NCI-H1930 (cell line): ENCODE results near the gene MEIS2.

ENCODE experiments used
- DNase-seq, 2 experiments: peaks; one replicate each; lab custom pipeline; 2025; lab: John Stamatoyannopoulos, UW

Gene MEIS2

DNA sequence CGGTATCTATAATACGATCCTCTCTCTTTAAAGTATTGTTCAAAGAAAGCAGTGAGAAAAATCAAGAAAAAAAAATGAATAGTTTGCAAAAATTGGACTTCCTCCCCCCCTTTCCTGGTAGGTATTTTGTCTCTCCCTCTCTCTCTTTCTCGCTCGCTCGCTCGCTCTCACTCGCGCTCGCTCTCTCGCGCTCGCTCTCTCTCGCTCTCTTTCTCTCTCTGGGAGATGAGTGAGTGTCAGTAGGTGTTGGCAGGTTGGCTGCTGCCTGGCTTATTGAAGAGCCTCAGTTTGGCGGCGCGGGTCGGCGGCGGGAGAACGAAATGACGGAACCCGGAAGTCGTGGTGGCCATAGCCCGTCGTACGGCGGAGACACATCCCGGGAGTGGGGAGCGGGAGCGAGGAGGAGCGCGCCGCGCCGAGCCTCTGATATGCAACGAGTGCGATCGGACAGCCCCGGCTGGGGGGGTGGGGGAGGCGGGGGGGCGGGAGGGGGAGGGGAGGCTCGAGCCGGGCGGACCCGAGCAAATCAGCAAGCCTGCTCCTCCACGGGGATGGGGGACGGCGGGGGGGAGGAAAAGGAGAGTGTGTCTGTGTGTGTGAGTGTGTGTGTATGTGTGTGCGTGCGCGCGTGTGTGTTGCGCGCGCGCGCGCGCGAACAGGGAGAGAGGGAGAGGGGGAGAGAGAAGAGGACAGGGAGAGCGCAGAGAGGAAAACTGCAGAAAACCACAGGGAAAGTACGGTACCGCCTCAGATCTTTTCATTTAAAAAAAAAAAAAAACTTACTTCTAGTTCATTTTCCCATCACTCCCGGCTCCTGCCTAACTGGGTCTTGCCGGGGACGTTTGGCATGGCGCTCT lies at the start of gene MEIS2:
Gene MEIS2, minus strand, starts transcription at position 441 of the 857 bp plus-strand sequence. CDS start 1,083 bp downstream, outside the sequence.
- DNase-seq, result peak; percentile 83 to 84

DNA sequence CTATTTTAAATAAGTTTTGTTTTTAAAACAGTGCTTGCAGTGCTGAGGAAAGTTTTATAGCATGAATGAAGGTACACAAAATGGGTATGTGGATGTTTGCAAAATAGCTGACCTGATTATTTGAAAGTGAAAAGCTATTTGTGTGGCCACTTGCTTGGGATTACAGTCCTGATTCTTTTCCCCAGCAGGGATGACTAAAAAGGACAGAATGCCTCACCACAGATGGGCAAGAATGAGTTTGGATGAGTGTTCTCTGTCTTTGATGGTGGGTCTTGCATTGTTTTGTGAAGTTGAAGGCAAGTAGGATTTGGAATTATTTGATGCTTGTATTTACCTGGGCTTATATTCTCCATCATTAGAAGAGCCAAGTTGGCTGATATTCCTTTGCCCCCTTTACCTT lies 48.8 kb upstream of the MEIS2 start:
- no peak for DNase-seq

DNA sequence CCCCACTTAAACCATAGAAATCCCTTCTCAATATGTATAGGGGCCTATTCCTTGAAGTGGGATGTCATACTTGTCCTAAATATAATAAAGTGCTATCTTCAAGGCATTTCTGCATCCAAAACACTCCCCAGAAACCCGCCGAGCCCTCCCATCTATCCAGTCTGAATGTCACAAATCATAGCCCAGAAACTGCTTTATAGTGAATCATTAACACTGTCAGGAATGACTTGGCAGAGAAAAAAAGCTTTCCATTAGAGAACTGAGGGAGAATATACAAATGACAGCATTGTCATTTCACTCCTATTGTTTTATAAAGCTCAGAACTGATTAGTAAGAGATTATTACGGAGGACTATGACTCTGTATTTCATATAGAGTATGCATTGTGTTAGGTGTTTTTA lies 48.4 kb upstream of the MEIS2 start:
- no peak for DNase-seq

DNA sequence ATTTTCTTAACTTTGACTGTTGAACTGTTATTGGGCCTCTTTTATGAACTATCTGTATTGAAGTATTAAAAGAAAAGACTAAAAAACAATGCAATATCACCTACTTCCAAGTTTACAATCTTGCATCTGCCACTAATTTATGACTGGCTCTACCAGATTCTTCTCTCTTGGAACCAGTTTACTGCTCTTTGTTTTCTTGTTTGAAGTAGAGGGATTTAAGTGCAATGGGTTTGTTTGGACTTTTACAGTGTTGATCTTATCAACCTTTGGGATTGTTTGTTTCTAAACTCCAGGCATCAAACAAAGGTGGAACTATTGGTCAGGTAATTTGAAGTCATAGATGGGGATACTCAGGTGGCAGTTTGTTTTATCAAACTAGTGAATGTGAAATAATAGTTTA lies 43.0 kb upstream of the MEIS2 start:
- DNase-seq, result no peak

DNA sequence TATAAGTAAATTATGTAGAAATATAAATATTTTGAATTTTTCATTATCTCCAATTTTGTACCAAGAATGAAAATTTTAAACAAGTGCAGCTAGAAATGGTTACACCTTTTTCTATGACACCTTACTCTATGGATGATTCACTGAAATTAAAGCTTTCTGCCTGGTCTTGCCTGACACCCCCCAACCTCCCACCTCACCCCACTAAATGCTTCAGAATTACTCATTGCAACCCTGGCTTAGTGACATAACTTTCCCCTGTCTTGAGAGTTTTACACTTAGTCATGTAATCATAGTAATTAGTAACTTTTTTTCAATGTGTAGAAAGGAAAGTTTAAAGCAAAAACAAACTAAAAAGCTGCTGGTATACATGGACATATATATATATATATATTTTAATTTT lies 42.0 kb upstream of the MEIS2 start:
- DNase-seq, result no peak

DNA sequence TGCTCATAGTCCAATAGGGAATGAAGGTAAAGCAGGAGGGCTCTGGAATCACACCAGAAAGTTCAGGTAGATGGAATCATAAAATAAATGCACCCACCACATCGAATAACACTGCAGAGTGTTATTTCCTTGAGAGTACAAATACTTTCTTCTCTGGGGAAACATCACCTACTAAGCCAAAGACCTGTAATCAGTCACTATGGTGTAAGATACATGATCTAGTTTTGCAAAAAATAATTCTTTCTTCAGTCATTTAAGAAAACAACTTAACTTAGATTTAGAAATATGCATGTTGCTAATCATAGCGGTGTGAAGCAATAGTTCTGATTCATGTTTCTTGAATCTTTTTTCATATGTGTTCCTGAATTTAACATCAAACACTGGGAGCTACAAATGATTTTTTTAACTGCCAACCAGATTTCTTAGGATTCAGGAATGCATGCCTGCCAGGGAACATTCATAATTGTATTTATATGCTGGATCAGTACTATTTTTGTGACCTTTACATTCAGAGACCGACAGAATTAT lies 40.2 kb upstream of the MEIS2 start:
- DNase-seq, result no peak

DNA sequence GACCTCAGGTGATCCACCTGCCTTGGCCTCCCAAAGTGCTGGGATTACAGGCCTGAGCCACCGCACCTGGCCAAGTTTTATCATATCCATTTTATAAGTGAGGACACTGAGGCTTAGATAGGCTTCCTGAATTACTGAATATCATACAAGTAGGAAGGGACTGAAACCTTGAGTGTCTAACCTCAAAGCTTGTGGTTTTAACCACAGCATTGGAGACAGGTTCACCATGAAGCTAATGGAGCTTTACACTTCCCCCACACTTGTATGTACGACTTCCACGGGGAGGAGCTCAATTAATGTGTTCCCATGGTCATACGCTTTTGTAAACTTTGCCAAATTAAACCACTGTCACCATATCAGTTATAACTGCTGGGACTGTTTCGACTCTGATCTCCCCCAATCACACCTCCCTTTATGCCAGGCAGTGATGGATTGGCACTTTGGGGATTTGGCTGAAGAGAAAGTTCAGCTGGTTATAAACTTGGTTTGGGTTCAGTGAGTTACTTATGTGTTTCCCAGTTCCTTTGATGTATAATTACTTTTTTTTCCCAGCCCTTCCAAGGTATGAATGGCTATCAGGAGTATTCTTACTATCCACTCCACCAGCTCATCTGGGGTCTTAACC lies 38.4 kb upstream of the MEIS2 start:
- DNase-seq, result no peak

DNA sequence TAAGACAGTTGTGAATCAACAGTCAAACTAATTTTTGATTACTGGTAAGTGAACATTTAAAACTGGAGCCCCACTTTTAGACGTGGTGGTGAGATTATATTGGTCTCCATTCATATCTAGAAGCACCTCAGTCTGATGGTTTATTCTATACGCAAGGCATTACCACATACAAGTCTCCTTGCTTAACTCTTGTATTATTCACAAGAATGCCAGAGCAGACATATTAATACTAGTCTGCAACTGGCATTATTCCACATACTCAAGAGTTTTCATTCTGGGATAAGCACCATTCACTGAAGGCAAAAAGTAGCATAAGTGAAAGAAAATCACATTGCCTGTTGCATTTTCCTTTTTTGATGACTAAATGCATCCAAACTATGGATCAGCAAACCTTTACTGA lies 36.9 kb upstream of the MEIS2 start:
- no peak for DNase-seq

DNA sequence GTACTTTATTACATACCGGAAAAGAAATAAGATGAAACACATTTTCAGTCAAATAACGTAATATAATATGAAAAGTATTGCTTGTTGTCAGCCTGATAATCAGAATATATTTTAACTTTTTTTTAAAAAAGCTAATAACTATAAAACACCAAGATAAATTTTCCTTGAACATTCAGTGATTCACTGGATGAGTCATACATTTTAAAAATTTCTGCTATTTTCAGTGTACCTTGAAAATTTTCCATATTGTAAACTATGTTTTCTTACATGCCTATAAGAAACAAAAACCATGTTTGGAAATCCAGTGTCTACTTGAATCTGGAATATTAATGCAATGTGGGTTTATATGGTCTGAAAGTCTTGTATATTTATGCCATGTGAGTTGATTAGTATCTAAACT lies 36.3 kb upstream of the MEIS2 start:
- no peak for DNase-seq

DNA sequence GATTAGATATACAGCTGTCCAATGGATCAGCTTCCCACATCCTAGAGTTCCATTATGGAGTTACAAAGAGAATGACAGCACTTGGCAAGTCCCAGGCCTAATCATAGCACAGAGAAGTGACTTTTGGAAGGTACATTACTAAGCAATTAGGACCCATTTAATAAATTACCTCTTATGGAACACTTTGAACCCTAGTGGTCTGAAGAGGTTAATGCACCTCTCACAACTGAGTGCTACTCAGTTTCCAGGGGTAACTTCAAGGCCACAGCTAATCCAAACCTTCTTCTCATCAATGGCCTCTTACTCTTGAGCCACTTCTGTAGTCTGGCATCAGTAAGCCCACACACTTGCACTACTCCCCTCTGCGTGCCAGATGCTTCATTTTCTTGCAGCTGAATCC lies 34.9 kb upstream of the MEIS2 start:
- no peak for DNase-seq

DNA sequence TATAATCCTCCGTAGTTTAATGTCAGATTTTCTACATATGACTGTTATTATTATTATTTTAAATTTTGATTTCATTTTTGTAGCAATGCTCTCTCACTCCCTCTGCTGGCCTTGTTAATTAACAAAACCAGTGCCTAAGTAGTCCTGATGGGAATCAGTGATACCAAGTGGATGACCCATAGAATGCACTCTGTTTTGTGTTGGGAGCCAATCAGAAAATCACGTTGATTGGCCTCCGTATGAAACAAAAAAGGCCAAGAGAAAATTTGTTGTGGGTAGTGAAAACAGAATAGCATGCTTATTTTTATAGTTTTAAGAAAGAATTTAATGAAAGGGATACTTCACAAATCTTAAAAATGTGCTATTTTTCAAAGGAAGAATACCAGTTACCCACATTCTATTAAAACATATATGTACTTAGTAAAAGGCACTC lies 34.4 kb upstream of the MEIS2 start:
- DNase-seq, result no peak

DNA sequence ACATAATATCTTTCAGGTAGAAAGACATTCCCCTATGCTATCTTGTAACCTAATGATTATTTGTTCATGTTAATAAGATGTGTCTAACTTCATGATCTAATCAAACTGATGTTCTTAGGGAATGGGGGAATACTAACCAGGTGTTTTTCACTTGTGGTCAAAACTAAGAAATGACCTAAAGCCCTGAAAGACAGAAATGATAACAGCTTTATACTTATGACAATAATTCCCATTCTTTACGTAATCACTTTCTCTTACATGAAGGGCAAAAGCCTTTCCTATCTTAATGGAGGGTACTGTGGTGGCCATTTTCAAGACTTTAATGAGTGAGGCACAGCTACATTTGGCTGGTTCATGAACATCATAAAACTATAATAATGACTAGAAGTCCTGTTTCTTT lies 33.9 kb upstream of the MEIS2 start:
- no peak for DNase-seq

DNA sequence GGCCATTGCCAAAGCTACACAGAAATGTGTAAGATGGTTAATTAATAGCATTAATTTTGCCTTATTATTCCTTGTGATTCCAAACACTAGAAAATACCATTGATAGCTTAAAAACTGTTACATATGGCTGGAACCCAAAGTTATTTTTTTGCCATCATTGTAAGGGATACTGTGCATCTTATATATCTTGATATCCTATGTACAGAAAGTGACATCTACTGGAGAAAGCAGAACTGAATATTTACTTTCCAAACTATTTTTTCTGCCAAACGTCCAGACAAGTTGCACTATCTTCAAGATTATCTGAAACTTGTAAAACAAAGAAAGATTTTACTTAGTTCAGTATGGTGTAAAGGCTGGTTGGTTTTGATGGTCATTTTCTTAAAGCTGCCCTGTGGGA lies 33.3 kb upstream of the MEIS2 start:
- DNase-seq, result no peak

DNA sequence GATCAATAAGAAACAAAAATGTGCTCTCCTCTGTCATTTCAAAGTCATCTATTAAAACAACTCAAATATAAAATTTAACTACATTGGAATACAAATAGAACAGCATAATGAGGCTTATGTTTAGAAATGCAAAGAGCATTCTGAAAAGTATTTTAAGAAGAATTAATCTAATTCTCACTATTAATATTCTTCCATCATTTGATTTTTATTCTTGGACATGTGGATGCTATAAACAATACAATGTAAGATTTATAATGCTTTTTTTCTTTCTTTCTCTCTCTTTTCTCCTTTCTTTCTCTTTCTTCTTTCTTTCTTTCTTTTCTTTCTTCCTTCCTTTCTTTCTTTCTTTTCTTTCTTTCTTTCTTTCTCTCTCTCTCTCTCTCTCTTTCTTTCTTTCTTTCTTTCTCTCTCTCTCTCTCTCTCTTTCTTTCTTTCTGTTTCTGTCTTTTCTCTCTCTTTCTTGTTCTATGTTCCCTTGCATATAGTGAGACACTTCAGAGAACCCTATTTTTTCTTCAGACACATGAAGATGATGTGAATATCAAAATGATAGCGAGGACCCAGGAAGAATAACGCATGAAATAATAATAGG lies 32.6 kb upstream of the MEIS2 start:
- no peak for DNase-seq

DNA sequence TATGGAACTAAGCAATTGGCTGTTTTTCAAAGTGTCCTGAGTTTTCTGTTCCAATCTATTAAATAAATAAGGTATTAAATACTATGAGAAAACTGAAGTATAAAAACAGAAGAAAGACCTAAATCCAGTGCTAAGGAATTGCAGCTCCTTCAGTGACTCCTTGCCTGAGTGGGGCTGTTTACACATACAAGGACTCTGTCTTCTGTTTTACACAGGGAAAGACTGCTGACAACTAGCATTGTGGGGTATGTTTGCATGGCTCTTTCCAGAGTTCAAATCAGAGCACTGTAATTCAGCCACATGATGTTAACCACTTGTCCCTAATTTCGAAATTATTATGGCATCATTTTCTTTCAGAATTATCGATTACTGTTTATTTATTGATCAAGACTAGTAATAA lies 31.3 kb upstream of the MEIS2 start:
- no peak for DNase-seq

DNA sequence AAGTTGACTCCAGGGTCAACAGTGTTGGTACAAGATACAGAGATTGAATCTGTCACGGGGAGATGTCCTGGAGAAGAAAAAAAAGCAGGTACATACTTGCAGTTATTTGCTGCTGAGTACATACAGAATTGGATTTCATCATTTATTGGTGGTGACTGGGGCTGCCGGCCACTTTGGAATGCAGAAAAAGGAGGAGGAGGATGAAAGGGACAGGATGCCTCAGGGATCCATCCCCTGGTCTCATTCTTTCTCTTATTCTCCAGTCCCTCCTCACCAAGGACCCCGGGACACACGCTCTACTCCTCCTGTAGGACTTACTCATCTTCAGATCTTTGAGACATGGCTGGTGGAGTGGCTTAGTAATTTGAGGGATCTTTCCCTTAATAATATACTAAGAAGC lies 30.0 kb upstream of the MEIS2 start:
- no peak for DNase-seq

DNA sequence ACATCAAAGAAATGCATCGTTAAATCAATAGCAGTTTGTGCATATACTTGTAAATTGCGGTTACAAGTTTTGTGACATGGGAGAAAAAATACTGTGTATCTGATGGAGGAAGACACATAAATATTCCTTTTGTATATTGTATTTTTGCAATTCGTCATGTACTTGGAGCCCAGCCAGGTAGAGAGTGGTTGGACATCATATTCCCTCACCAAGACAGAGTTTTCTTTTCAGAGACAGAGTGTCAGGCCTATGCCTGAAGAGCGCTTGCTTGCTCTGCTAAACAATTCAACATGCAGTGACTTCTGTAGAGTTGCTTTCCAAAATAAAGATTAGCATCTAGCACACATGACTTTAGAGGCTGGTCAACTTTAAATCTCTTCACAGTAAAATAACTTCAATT lies 24.8 kb upstream of the MEIS2 start:
- DNase-seq, result no peak

DNA sequence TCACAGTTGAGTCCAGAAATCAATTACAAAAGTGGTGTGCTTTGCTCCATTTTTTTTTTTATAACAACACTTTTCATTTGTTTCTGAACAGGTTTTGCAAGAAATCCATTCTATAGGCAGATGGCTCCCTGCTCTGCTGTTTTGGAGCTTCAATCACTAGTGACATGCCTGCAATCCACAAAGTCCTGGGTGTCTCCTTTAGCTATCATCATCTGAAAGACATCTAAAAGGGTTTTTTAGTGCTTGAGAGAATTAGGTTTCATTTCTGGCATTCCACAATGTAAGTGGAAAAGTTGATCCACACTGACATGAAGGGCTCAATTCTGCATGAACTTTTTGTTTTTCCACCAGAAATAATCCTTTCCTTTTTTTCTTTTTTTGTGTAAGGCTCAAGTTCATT lies 24.0 kb upstream of the MEIS2 start:
- no peak for DNase-seq

DNA sequence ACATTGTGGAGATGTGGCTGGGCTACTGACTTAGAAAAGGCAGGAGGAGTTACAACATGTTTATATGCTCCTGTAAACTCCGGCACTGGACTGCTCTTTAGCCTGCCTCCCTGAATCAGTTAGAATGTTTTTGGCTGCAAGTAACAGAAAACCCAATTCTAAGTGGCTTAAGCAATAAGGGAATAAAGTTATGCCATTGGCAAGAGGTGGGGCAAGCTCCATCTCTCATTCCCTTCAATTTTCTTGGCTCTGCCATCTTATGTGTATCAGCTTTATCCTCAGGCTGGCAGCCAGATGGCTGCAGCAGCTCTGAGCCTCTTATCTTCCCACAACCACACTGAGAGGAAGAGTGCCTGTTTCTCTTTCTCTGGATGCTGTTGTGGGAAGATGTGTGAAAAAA lies 22.4 kb upstream of the MEIS2 start:
- DNase-seq, result no peak

DNA sequence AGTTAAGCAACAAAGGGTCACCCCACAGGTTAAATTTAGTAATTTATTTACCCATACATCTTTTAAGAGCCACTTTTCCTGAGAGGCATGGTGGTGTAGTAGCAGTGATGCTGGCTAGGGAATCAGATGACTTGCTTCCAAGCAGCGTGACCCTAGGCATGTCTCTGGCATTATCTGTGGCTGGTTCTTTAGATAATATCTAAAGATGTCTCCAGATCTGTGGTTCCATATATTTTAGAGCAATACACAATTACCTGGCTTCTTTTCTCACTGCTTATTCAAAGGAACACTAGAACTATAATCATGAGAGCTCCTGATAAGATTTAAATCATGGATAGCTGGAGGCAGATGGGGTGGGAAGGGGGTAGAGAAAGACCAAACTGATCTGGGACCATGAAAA lies 21.1 kb upstream of the MEIS2 start:
- DNase-seq, result no peak

DNA sequence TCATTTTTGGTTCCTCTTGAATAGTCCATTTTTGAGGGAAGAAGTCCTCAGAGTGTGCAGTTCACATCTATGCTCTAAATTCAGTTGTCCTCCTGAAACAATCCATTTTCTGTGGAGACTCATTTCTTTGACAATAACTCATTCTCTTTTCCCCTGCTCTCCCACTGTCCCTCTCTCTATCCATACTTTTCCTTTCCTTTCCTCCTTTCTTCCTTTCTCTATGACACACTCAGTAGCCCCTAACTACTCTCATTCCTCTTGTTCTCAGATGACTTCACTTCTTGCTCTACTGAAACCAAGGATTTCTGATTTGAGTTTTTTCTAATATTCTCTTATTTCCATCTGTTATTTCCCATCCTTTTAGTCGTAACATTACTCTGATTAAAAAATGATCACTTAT lies 16.7 kb upstream of the MEIS2 start:
- DNase-seq, result no peak

DNA sequence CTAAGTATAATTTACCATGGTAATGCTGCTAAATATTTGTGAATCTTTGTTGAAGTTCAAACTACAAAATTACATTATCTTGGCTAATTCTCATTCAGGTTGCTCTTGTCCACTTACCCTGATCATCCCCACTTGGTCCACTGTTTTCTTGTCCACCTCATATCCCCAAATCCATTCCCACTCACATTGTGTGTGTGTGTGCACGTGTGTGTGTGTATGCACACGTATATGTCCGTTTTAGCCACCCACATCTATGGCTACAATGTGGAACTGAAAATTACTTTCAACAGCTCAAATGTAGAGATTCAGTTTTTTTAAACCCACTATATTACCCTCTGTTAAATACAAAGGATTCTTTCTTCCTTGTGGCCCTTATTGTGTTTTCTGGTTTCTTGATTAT lies 15.2 kb upstream of the MEIS2 start:
- no peak for DNase-seq
